HEK293T (cell line): ENCODE data around the gene RTEL1.

ENCODE experiments used
- ARNT ChIP-seq: fragments of 450-650 bp; IDR thresholded peaks from 2 replicates; pipeline ENCODE4 v1.6.1; 2017; ENCODE audit warnings: mild to moderate bottlenecking
- BHLHE40 ChIP-seq: fragments of 450-650 bp; IDR thresholded peaks from 2 replicates; pipeline ENCODE4 v1.6.1; 2016; ENCODE audit warnings: mild to moderate bottlenecking, moderate library complexity, borderline replicate concordance
- CTBP1 ChIP-seq: fragments of 450-650 bp; IDR thresholded peaks from 2 replicates; pipeline ENCODE4 v1.6.1; 2016; ENCODE audit warnings: borderline replicate concordance
- ELF4 ChIP-seq: fragments of 450-650 bp; IDR thresholded peaks from 2 replicates; pipeline ENCODE4 v1.6.1; 2017; ENCODE audit warnings: antibody characterized with exemption
- FOXK2 ChIP-seq: fragments of 450-650 bp; IDR thresholded peaks from 2 replicates; pipeline ENCODE4 v1.6.1; 2016; ENCODE audit warnings: mild to moderate bottlenecking
- FOXM1 ChIP-seq: fragments of 450-650 bp; IDR thresholded peaks from 2 replicates; pipeline ENCODE4 v1.6.1; 2017; ENCODE audit warnings: mild to moderate bottlenecking, borderline replicate concordance
- L3MBTL2 ChIP-seq: fragments of 450-650 bp; conservative IDR thresholded peaks from 2 replicates; pipeline ENCODE4 v1.6.1; 2016; ENCODE audit warnings: mild to moderate bottlenecking
- SP1 ChIP-seq: fragments of 450-650 bp; IDR thresholded peaks from 2 replicates; pipeline ENCODE4 v1.6.1; 2017
- SUZ12 ChIP-seq: fragments of 450-650 bp; IDR thresholded peaks from 2 replicates; pipeline ENCODE4 v1.6.1; 2016; ENCODE audit warnings: mild to moderate bottlenecking

DNA sequence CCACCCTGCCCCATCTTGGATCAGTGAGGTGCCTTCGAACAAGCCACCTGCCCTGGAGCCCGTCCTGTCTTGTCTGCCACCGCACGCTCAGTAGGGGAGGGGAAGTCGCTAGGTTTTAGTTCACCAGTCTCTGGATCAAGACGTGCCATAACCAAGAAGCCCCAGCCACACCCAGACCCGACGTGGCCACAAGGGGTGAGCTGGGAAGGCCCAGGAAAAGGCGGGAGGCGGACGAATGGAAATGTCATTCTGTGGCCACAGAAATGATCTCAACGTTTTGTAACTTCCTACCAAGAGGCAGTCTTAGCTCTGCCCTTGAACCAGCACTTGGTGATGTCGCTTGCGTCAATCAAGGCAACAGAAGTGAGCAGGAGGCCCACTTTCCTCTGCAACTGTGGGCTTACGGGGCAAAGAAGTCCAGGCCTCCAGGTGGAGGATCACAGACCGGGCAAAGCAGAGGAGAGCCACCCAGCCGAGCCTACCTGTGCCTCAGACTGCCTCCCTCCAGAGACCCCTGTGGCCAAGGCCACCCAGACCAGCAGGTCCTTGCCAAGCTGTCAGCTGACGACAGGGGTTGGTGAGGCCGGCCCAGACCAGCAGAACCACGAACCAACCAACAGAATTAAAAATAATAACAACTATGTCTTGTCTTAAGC, 45.7 kb upstream of the RTEL1 start:
- TF ChIP-seq BHLHE40 (no peak), ARNT (no peak), FOXM1 (no peak), SUZ12 (no peak), L3MBTL2 (no peak), CTBP1 (no peak), ELF4 (no peak), FOXK2 (no peak), SP1 (no peak)
